ENCODE measurements around the gene YKT6. TPM values are rescaled to one million over a fixed set of nuclear protein-coding genes. Genes with fewer than 3 reads are reported as not detected.

YKT6 gene
- total and polyA plus RNA-seq, 2 experiments from 2014 or later: 59.8 to 105 TPM

DNA sequence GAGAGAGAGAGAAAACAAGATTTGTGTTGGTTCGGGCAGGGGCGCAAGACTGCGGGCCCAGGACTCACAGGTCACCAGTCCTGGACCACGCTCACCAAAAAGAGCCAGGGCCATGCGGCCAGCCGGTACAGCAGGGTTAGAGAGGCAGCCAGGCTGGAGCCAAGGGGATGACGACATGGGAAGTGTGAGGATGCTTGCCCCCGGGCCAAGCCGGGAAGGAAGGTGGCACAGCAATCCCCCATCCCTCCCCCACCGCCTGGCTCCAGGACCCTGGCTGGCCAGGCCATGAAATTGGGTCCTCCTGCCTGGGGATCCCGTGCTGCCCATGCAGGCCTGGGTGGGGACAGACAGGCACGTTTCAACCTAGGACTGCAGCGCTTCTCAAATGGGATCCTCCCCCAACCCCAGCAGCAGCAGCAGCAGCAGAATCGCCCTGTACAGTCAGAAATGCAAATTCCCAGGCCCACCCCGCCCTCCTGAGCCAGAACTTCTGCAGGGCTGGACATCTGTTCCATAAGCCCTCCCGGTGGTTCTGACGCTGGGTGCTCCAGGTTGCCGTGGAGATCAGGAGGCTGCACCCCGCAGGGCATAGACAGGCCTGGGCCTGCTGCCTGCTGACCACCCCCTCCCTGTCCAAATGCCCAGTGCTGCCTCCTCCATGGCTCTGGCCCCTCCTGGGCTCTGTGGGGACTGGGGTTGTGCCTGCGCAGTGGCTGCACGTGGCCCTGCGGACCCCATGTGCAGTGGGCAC lies 35.0 kb downstream of the YKT6 start:
- H3K27ac ChIP-seq: no peak overlapping the region
- H3K4me1 ChIP-seq (ENCODE audit: low read depth): no peaks in the 10 kb centered on the region
- H3K27me3 ChIP-seq: no peaks in the 10 kb centered on the region
- no peak for DNase-seq (ENCODE audit: low read depth in 1 of 2, low spot score in 1 of 2)
- TF ChIP-seq, protein P1, sequence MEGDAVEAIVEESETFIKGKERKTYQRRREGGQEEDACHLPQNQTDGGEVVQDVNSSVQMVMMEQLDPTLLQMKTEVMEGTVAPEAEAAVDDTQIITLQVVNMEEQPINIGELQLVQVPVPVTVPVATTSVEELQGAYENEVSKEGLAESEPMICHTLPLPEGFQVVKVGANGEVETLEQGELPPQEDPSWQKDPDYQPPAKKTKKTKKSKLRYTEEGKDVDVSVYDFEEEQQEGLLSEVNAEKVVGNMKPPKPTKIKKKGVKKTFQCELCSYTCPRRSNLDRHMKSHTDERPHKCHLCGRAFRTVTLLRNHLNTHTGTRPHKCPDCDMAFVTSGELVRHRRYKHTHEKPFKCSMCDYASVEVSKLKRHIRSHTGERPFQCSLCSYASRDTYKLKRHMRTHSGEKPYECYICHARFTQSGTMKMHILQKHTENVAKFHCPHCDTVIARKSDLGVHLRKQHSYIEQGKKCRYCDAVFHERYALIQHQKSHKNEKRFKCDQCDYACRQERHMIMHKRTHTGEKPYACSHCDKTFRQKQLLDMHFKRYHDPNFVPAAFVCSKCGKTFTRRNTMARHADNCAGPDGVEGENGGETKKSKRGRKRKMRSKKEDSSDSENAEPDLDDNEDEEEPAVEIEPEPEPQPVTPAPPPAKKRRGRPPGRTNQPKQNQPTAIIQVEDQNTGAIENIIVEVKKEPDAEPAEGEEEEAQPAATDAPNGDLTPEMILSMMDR (IDR thresholded peaks at IDR 0.05; ENCODE audit: low read depth, low read length): no peak
- H3K9me3 ChIP-seq (ENCODE audit: low read depth): no peaks in the 10 kb centered on the region
- H3K36me3 ChIP-seq: no peaks in the 10 kb centered on the region
- no peak overlapping the region for H3K4me3 ChIP-seq

DNA sequence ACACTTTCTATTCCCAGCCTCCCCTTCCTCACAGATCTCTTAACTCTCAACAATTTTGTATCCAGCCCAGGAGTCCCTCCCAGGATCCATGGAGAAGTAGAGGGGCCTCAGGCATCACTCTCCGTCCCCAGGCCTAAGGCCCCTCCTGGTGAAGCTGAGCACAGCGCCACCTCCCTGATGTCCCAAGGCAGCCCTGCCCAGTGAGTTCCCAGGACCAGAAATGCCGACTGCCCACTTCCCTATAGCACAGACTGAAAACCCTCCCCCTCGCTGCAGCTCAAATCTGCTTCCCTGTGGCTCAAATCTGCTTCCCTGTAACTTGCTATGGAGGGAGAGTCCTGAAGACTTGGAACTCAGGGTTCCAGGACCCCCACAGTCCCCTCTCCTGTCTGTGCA lies 35.6 kb downstream of the YKT6 start:
- Histone ChIP-seq H3K4me1 (ENCODE audit: low read depth) (no peaks in the 10 kb centered on the region), H3K36me3 (no peaks in the 10 kb centered on the region), H3K27me3 (no peaks in the 10 kb centered on the region), H3K27ac (no peak overlapping the region), H3K9me3 (ENCODE audit: low read depth) (no peaks in the 10 kb centered on the region), H3K4me3 (no peak overlapping the region)
- DNase-seq (ENCODE audit: low read depth in 1 of 2, low spot score in 1 of 2): peak in 1 of 2 donors; percentile 27
- TF ChIP-seq, protein P1 (IDR thresholded peaks at IDR 0.05; ENCODE audit: low read depth, low read length): no peak

DNA sequence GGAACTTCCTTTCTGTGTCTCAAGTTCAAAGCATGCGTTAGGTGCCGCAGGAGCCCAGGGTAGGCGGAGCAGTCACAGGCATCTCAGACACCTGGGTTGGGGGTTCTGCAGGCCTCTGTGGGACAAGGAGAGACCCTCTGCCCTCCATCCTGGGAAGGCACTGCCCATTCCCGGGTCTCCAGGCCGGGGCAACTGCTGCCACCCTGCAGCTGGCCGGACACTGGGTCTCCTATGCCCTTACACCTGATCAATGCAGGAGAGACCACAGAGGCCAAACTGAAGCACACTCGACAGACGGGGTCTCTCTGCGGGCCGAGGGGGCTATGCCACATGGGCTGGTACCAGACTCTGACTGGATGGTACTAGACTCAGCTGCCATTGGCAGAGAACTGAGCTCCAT lies 36.9 kb downstream of the YKT6 start:
- Histone ChIP-seq H3K9me3 (ENCODE audit: low read depth) (no peaks in the 10 kb centered on the region), H3K27ac (no peak overlapping the region), H3K36me3 (no peaks in the 10 kb centered on the region), H3K27me3 (no peaks in the 10 kb centered on the region), H3K4me3 (no peak overlapping the region), H3K4me1 (ENCODE audit: low read depth) (no peaks in the 10 kb centered on the region)
- no peak for DNase-seq (ENCODE audit: low read depth in 1 of 2, low spot score in 1 of 2)
- TF ChIP-seq, protein P1 (IDR thresholded peaks at IDR 0.05; ENCODE audit: low read depth, low read length): no peak

DNA sequence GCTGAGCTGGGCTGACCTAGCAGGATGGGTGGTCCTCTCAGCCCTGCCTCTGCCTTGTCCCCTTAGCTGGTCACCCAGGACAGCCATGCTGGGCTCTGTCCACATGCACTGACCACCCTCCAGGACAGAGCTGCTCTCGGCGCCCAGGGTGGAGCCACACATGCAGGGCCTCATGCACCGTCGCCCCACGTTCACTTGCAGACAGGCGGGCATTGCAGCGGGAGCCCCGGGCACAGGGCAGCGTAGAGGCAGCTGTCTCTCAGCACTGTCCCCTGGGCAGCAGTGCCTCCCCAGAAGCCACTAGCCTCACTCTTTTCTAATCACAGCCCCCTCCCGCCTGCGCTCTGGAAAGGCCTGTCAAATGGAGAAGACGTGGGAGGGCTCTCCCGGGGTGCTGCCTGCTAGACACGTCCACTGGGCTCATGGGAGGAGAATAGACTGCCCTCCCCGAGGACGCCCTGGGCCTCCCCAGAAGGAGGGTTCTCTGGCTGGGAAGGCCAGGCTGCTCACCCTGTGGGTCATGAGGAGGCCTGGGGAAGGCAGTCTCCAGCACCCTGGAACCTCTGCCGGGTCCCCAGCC lies 37.4 kb downstream of the YKT6 start:
- DNase-seq (ENCODE audit: low read depth in 1 of 2, low spot score in 1 of 2): no peak
- Histone ChIP-seq H3K27ac (no peak overlapping the region), H3K4me1 (ENCODE audit: low read depth) (no peaks in the 10 kb centered on the region), H3K27me3 (no peaks in the 10 kb centered on the region), H3K9me3 (ENCODE audit: low read depth) (no peaks in the 10 kb centered on the region), H3K36me3 (no peaks in the 10 kb centered on the region), H3K4me3 (no peak overlapping the region)
- TF ChIP-seq, protein P1 (IDR thresholded peaks at IDR 0.05; ENCODE audit: low read depth, low read length): no peak

DNA sequence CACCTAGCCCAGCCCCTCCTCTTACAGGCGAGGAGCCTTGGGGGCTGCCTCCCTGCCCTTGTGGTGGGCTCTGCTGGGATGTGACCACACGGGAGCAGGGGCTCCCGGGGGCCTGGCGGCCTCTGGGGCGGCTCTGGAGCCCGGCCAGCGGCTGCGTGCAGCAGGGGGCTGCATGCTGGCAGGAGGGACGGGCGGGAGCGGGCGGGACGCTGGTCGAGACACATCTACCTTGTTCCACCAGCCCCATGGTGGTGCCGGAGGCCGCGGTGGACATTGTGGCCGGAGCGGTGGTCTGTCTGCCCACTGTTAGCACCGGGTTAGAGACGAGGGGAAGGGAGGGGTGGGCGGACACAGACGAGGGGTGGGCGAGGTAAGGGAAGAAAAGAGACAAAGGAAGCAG lies 38.6 kb downstream of the YKT6 start:
- H3K36me3 ChIP-seq: no peaks in the 10 kb centered on the region
- no peak overlapping the region for H3K27ac ChIP-seq
- DNase-seq (ENCODE audit: low read depth in 1 of 2, low spot score in 1 of 2): no peak
- no peak overlapping the region for H3K4me3 ChIP-seq
- TF ChIP-seq, protein P1 (IDR thresholded peaks at IDR 0.05; ENCODE audit: low read depth, low read length): no peak
- H3K4me1 ChIP-seq (ENCODE audit: low read depth): no peaks in the 10 kb centered on the region
- H3K9me3 ChIP-seq (ENCODE audit: low read depth): no peaks in the 10 kb centered on the region
- H3K27me3 ChIP-seq: no peaks in the 10 kb centered on the region
